HFF-Myc (cell line): ENCODE results near the gene ZC4H2.
"Not testable (repeated sequence)": the region's sequence is repeated elsewhere in the genome, so short reads cannot be mapped to it uniquely, and the experiment has no call there.

Experiments
- DNase-seq: peaks from one replicate; pipeline ENCODE4 v3.0.0-alpha.2; 2011; ENCODE audit warnings: low read depth; ENCODE audit errors: extremely low read depth
- H3K4me3 ChIP-seq: replicated peaks from 2 replicates; pipeline ENCODE4 v1.5.1; 2011; ENCODE audit warnings: low read depth, mild to moderate bottlenecking, control low read depth, low read length
- TF ChIP-seq, protein P1 (sequence below): IDR thresholded peaks from 2 replicates; pipeline ENCODE4 v1.5.1; 2012; ENCODE audit warnings: mild to moderate bottlenecking, low read depth, low read length, control low read depth; ENCODE audit errors: missing control alignments

ZC4H2 gene

GRCh38 chrX:64885850-64886249 is 90.4 kb downstream of the ZC4H2 start:
- TF ChIP-seq, protein P1, sequence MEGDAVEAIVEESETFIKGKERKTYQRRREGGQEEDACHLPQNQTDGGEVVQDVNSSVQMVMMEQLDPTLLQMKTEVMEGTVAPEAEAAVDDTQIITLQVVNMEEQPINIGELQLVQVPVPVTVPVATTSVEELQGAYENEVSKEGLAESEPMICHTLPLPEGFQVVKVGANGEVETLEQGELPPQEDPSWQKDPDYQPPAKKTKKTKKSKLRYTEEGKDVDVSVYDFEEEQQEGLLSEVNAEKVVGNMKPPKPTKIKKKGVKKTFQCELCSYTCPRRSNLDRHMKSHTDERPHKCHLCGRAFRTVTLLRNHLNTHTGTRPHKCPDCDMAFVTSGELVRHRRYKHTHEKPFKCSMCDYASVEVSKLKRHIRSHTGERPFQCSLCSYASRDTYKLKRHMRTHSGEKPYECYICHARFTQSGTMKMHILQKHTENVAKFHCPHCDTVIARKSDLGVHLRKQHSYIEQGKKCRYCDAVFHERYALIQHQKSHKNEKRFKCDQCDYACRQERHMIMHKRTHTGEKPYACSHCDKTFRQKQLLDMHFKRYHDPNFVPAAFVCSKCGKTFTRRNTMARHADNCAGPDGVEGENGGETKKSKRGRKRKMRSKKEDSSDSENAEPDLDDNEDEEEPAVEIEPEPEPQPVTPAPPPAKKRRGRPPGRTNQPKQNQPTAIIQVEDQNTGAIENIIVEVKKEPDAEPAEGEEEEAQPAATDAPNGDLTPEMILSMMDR: peak; percentile 35
- no peak overlapping the region for H3K4me3 ChIP-seq
- no peak for DNase-seq

DNA sequence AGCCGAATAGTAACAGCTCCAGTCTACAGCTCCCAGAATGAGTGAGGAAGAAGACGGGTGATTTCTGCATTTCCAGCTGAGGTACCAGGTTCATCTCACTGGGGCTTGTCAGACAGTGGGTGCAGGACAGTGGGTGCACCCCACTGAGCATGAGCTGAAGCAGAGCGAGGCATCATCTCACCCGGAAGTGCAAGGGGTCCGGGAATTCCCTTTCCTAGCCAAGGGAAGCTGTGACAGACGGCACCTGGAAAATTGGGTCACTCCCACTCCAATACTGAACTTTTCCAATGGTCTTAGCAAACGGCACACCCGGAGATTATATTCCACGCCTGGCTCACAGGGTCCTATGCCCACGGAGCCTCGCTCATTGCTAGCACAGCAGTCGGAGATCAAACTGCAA is 97.5 kb downstream of the ZC4H2 start:
- H3K4me3 ChIP-seq, DNase-seq: not testable (repeated sequence)

DNA sequence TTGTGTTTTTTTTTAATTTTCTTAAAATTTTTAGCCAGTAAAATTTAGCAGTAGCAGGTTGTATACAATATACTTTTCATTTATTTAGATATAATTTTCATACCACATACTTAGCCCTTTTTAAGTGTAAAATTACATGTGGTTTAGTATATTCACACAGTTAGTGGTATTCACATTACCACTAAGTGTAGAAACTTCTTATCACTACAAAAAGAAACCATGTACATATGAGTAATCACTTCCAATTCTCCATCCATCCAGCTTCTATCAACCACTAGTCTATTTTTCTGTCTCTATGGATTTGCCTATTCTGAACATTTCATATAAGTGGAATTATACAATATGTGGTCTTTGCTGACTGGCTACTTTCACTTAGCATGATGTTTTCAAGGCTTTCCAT is 109.0 kb downstream of the ZC4H2 start:
- H3K4me3 ChIP-seq: no peak overlapping the region
- TF ChIP-seq, protein P1: no peak
- DNase-seq: no peak
